ENCODE measurements around the gene BTBD6. TPM values are rescaled to one million over a fixed set of nuclear protein-coding genes. Genes with fewer than 3 reads are reported as not detected.
A peak's percentile ranks its signal among the peaks of the same experiment; 100 is the strongest.

BTBD6 gene
- total RNA-seq, result 51.3 TPM
- long read RNA-seq, transcript BTBD6-204 (3 exons, 2,195 nt), result minor isoform, 46 of 241 reads
- long read RNA-seq, transcript BTBD6-203 (4 exons, 2,176 nt), result major isoform, 140 of 241 reads
- long read RNA-seq, transcript BTBD6-206 (5 exons, 1,335 nt), result minor isoform, 21 of 241 reads
- long read RNA-seq, partial matches to known transcripts, result 0 of 241 reads
- long read RNA-seq, other reads (novel, unspliced or antisense), result 30 of 241 reads

DNA sequence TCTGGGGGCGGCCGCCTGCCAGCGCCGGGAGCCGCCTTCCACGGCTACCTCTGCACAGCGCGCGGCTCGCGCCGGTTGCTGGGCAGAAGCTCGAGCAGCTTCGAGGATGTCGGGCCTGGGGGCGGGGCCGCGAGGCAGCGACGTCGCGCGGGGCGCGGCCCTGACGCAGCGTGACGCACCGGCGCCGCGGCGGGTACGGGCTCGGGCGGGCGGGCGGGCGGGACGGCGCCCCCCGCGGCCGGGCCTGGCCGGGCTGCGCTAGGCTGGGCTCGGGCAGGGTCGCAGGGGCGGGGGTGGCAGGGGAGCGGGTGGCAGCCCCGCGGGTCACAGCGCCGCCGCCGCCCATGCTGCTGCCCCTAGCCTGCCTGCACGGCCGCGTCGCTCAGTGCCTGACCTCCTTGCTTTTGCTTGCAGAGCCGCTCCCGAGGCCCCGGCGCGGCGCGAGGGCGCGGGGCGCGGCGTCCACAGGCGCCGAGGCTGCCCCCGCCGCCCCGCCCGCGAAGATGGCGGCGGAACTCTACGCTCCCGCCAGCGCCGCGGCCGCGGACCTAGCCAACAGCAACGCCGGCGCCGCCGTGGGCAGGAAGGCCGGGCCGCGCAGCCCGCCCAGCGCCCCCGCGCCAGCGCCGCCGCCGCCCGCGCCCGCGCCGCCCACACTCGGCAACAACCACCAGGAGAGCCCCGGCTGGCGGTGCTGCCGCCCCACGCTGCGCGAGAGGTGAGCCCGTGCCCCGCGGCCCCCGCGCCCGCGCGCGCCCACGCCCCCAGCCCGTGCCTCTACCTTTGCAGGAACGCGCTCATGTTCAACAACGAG, at the start of gene BTBD6:
Gene BTBD6, plus strand, starts transcription at position 166 of the 814 bp plus-strand sequence. Its CDS starts 179 bp downstream, at position 345.
- H3K27me3 ChIP-seq, result no peaks in the 10 kb centered on the region
- ATAC-seq (peak; percentile 95), DNase-seq (peak; percentile 95)
- H3K36me3 ChIP-seq, result peaks cover 21% of the 10 kb centered on the region
- H3K4me1 ChIP-seq, result peaks cover 8% of the 10 kb centered on the region
- intact Hi-C loops (cut with DNase I), result no loop called here
- TF ChIP-seq, protein P1, sequence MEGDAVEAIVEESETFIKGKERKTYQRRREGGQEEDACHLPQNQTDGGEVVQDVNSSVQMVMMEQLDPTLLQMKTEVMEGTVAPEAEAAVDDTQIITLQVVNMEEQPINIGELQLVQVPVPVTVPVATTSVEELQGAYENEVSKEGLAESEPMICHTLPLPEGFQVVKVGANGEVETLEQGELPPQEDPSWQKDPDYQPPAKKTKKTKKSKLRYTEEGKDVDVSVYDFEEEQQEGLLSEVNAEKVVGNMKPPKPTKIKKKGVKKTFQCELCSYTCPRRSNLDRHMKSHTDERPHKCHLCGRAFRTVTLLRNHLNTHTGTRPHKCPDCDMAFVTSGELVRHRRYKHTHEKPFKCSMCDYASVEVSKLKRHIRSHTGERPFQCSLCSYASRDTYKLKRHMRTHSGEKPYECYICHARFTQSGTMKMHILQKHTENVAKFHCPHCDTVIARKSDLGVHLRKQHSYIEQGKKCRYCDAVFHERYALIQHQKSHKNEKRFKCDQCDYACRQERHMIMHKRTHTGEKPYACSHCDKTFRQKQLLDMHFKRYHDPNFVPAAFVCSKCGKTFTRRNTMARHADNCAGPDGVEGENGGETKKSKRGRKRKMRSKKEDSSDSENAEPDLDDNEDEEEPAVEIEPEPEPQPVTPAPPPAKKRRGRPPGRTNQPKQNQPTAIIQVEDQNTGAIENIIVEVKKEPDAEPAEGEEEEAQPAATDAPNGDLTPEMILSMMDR (IDR thresholded peaks at IDR 0.05), result no peak
- peak within 1 kb of the TSS; percentile 75 for H3K27ac ChIP-seq
- H3K9me3 ChIP-seq, result no peaks in the 10 kb centered on the region
- H3K4me3 ChIP-seq, result peak within 1 kb of the TSS; percentile 57

DNA sequence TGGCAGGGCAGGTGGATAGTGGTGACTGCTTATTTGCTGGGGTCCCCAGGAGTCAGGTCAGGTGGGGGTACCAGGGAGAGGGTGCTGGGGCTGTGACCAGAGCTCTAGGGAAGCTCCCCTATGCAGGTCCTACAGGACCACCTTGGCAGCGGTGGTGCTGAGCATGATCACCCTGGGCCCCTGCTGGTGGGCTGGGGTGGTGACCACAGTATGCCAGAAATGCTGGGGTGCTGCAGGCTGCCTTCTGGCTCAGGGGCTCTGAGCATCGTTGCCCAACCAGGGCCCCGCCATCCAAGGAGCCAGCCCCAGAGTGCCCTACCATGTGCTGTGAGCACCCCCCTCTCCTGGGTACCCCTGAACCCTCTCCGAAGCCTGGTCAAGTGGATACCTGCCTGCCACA, 49.7 kb upstream of the BTBD6 start:
- Histone ChIP-seq H3K27me3 (peaks cover 52% of the 10 kb centered on the region), H3K4me3 (no peak overlapping the region), H3K27ac (peak overlapping the region; percentile 70), H3K4me1 (peaks cover 66% of the 10 kb centered on the region), H3K36me3 (no peaks in the 10 kb centered on the region), H3K9me3 (no peaks in the 10 kb centered on the region)
- TF ChIP-seq, protein P1 (IDR thresholded peaks at IDR 0.05), result no peak
- intact Hi-C loops (cut with DNase I), result no loop called here
- DNase-seq, result no peak
- ATAC-seq, result no peak

DNA sequence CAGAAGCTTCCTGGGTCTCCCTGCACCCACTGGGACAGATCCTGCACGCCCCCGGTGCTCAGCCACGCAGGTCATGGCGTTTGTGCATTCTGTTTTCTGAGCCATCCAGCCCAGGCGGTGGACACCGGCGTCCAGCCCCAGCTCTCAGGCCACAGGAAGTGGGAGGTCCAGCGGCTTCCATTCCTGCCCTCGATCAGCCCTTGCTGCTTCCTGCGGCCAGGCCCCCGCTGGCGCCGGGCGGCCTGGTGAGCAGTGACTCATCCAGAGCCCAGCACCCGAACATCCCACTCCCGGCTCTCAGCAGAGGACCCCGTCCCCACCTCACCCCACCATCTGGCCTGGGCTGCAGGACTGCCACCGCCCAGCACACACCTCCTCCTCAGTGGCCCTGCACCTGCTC, 49.2 kb upstream of the BTBD6 start:
- peaks cover 47% of the 10 kb centered on the region for H3K27me3 ChIP-seq
- no peak for DNase-seq
- H3K4me3 ChIP-seq, result no peak overlapping the region
- H3K4me1 ChIP-seq, result peaks cover 61% of the 10 kb centered on the region
- TF ChIP-seq, protein P1 (IDR thresholded peaks at IDR 0.05), result no peak
- no peaks in the 10 kb centered on the region for H3K36me3 ChIP-seq
- peak; percentile 4 for ATAC-seq
- peak overlapping the region; percentile 70 for H3K27ac ChIP-seq
- intact Hi-C loops (cut with DNase I), result no loop called here
- H3K9me3 ChIP-seq, result no peaks in the 10 kb centered on the region

DNA sequence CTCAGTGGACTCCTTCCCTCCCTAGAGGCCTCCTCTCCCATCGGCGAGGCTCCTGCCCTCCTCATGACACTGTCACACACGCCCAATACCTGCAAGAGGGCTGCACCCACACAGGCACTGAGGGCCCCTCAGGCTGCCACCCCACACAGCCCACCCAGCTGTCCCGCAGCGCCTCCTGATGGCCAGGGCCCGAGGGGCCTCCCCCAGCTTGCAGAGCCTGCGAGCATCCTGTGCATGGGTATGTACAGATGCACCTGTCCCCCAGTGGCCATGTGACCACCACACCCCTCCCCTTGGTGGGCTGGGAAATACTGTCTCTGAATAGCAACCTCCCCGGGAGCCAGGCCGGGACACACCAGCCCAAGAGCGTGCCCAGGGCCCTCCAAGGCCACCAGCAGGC, 48.3 kb upstream of the BTBD6 start:
- peaks cover 58% of the 10 kb centered on the region for H3K4me1 ChIP-seq
- H3K4me3 ChIP-seq, result no peak overlapping the region
- H3K36me3 ChIP-seq, result no peaks in the 10 kb centered on the region
- H3K27me3 ChIP-seq, result peaks cover 39% of the 10 kb centered on the region
- TF ChIP-seq, protein P1 (IDR thresholded peaks at IDR 0.05), result no peak
- intact Hi-C loops (cut with DNase I), result loop anchor here (5.0 to 10.0 kb wide), 2 partner anchors 85 to 157 kb away; no protein-coding TSS in a partner anchor
- no peak for ATAC-seq
- H3K9me3 ChIP-seq, result no peaks in the 10 kb centered on the region
- no peak for DNase-seq
- no peak overlapping the region for H3K27ac ChIP-seq

DNA sequence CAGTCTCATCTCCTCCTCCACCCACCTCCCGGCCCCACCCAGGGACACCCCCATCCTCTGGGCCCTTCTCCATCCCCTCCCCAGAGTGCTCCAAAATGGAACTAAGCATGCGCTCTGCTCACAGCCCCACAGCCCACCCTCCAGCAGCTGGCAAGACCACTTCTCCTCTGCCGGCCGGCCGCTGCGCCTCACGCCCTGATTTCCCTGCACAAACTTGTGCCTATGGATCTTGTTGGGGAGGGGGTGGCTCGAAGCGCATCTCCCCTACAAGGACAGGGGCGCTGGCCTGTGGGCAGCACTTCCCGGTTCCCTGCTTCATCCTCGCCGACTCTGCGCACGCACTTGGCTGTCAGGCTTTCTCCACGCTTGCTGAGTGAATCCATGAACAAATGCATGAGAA, 47.7 kb upstream of the BTBD6 start:
- H3K4me3 ChIP-seq, result no peak overlapping the region
- no peak overlapping the region for H3K27ac ChIP-seq
- no peaks in the 10 kb centered on the region for H3K36me3 ChIP-seq
- H3K27me3 ChIP-seq, result peaks cover 39% of the 10 kb centered on the region
- TF ChIP-seq, protein P1 (IDR thresholded peaks at IDR 0.05), result no peak
- no peak for DNase-seq
- H3K9me3 ChIP-seq, result no peaks in the 10 kb centered on the region
- peaks cover 54% of the 10 kb centered on the region for H3K4me1 ChIP-seq
- intact Hi-C loops (cut with DNase I), result loop anchor here (5.0 to 10.0 kb wide), 2 partner anchors 84 to 157 kb away; no protein-coding TSS in a partner anchor
- ATAC-seq, result no peak

Measured in upper lobe of right lung (tissue), 1 donor.